PC-9 (cell line): ENCODE results near the gene ATP5PB. TPM values are rescaled to one million over a fixed set of nuclear protein-coding genes. Genes with fewer than 3 reads are reported as not detected.

ENCODE experiments used
- BruUV-seq: library from RNA; stranded (reverse); fragments of 400-500 nt; replicated peaks from 2 replicates; lab custom pipeline; 2021; lab: Mats Ljungman, UMichigan
- CTCF ChIA-PET: fragments of 300-600 bp; sonication (Branson Sonifier 250); formaldehyde crosslinking; loops from one replicate; lab custom pipeline; 2022; ENCODE audit warnings: antibody characterized with exemption; lab: Charles Lee
- POLR2A ChIA-PET: fragments of 300-600 bp; sonication (Branson Sonifier 250); formaldehyde crosslinking; loops from one replicate; lab custom pipeline; 2022; ENCODE audit warnings: antibody characterized with exemption; ENCODE audit not compliant: unreplicated experiment; lab: Charles Lee
- DNase-seq, 2 experiments: peaks; one replicate each; pipeline versions ENCODE4 v3.0.0 to v3.0.0-alpha.2; 2015 to 2022; ENCODE audit warnings: mixed read lengths in 1 of 2
- H2AFZ ChIP-seq: fragments of 200-600 bp; sonication (generic); 2 replicates; pipeline ENCODE4 v1.8.1; 2017; ENCODE audit warnings: antibody characterized with exemption
- H3F3A ChIP-seq: fragments of 200-600 bp; sonication (generic); 2 replicates; pipeline ENCODE4 v1.8.1; 2017; ENCODE audit warnings: antibody characterized with exemption, mild to moderate bottlenecking, low read depth; ENCODE audit not compliant: insufficient read depth
- H3K27ac ChIP-seq: fragments of 200-600 bp; sonication (generic); 2 replicates; pipeline ENCODE4 v1.6.1; 2016; ENCODE audit warnings: mixed run types
- H3K27me3 ChIP-seq: fragments of 200-600 bp; sonication (generic); 2 replicates; pipeline ENCODE4 v1.6.1; 2016; ENCODE audit warnings: low read depth, mixed run types; ENCODE audit not compliant: insufficient read depth
- H3K36me3 ChIP-seq: fragments of 200-600 bp; sonication (generic); 2 replicates; pipeline ENCODE4 v1.6.1; 2016; ENCODE audit warnings: low read depth, mixed run types
- H3K4me1 ChIP-seq: fragments of 200-600 bp; sonication (generic); replicated peaks from 2 replicates; pipeline ENCODE4 v1.6.1; 2016; ENCODE audit warnings: mixed run types; ENCODE audit not compliant: insufficient read depth
- H3K4me2 ChIP-seq: fragments of 200-600 bp; sonication (generic); 2 replicates; pipeline ENCODE4 v1.6.1; 2017; ENCODE audit warnings: mixed run types
- H3K4me3 ChIP-seq: fragments of 200-600 bp; sonication (generic); 2 replicates; pipeline ENCODE4 v1.6.1; 2016; ENCODE audit warnings: mixed run types
- H3K79me2 ChIP-seq: fragments of 200-600 bp; sonication (generic); 2 replicates; pipeline ENCODE4 v1.6.1; 2017; ENCODE audit warnings: low read depth, mixed run types
- H3K9me2 ChIP-seq: fragments of 200-600 bp; sonication (generic); 2 replicates; pipeline ENCODE4 v1.8.1; 2017; ENCODE audit warnings: mild to moderate bottlenecking; ENCODE audit not compliant: insufficient read depth
- H3K9me3 ChIP-seq: fragments of 200-600 bp; sonication (generic); 2 replicates; pipeline ENCODE4 v1.8.1; 2016; ENCODE audit warnings: low read depth; ENCODE audit not compliant: insufficient read depth
- H4K20me1 ChIP-seq: fragments of 200-600 bp; sonication (generic); 2 replicates; pipeline ENCODE4 v1.8.1; 2017; ENCODE audit not compliant: insufficient read depth
- CTCF ChIP-seq: fragments of 200-600 bp; sonication (generic); conservative IDR thresholded peaks from 2 replicates; pipeline ENCODE4 v1.6.1; 2017; ENCODE audit warnings: mixed run types, antibody characterized with exemption, mild to moderate bottlenecking, moderate library complexity
- EZH2 ChIP-seq: fragments of 200-600 bp; sonication (generic); IDR thresholded peaks from 2 replicates; pipeline ENCODE4 v1.8.0; 2017; ENCODE audit warnings: antibody characterized with exemption, low read depth
- intact Hi-C: fragments of 100-400 bp; cut with micrococcal nuclease; formaldehyde crosslinking; loops from one replicate; pipeline ENCODE4 v1.10.0; 2022; ENCODE audit not compliant: unreplicated experiment
- total RNA-seq: library from RNA; stranded (reverse); gene quantifications from 2 replicates; pipeline ENCODE4 v1.2.3, GENCODE V29; 2021

ATP5PB gene
- total RNA-seq, 1 experiment from 2014 or later, result 212 TPM

DNA sequence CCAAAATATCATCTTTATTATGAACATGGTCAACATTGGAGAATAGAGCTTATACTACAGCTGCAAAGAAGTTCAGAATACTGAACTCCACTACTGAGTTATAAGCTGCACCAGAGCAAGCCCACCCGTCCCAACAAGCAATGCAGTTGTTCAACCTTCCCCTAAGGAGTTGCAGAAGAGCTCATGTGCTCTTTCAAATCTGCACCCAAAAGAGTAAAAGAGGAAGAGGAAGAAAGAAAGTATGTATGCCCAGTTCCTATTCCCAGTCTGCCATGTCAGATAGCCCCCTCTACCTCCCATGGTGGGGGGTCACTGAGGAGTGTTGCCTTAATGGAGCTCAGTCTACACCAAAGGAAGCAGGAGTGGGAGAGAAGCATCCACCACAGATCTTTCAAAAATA lies 31.4 kb downstream of the ATP5PB start:
- TF ChIP-seq EZH2, result no peak
- no peak for TF ChIP-seq CTCF
- Histone ChIP-seq H3K9me2 (no peaks in the 10 kb centered on the region), H2AFZ (no peak overlapping the region), H3K4me3 (no peak overlapping the region), H3K4me1 (no peaks in the 10 kb centered on the region), H3K79me2 (no peaks in the 10 kb centered on the region), H3F3A (no peaks in the 10 kb centered on the region), H3K36me3 (no peaks in the 10 kb centered on the region), H3K27ac (no peak overlapping the region), H3K4me2 (no peak overlapping the region), H3K27me3 (no peaks in the 10 kb centered on the region), H3K9me3 (no peaks in the 10 kb centered on the region), H4K20me1 (no peaks in the 10 kb centered on the region)
- ChIA-PET CTCF (no interaction called here), POLR2A (no interaction called here)
- intact Hi-C loops, result loop anchor here (1.0 to 10.0 kb wide), 5 partner anchors 176 to 884 kb away; partner anchors contain the start of gene DDX20
- BruUV-seq, result no TSS peak
- no peak for DNase-seq

GRCh38 chr1:111481387-111482221 lies 32.3 kb downstream of the ATP5PB start:
- no TSS peak for BruUV-seq
- Histone ChIP-seq H3K4me1 (peaks cover 7% of the 10 kb centered on the region; the same call in 1 of the 2 replicates), H3K79me2 (no peaks in the 10 kb centered on the region), H3F3A (no peaks in the 10 kb centered on the region), H2AFZ (no peak overlapping the region), H3K4me2 (no peak overlapping the region), H3K9me3 (no peaks in the 10 kb centered on the region), H3K4me3 (no peak overlapping the region), H3K27ac (no peak overlapping the region), H3K9me2 (no peaks in the 10 kb centered on the region), H3K36me3 (no peaks in the 10 kb centered on the region), H4K20me1 (no peaks in the 10 kb centered on the region), H3K27me3 (no peaks in the 10 kb centered on the region)
- peak; percentile 80 to 81 for DNase-seq
- intact Hi-C loops, result loop anchor here (1.0 to 10.0 kb wide), 5 partner anchors 175 to 883 kb away; partner anchors contain the start of gene DDX20
- CTCF ChIA-PET, result interaction anchor here (0.5 to 1.6 kb wide), 11 partner anchors 26 to 1030 kb away, joined by 3 to 13 read pairs (median 6); no protein-coding TSS in a partner anchor
- POLR2A ChIA-PET, result no interaction called here
- TF ChIP-seq CTCF (peak; percentile 86), EZH2 (no peak)

- Histone ChIP-seq H3K9me3 (no peaks in the 10 kb centered on the region), H3K36me3 (no peaks in the 10 kb centered on the region), H3K4me3 (no peak overlapping the region), H2AFZ (no peak overlapping the region), H3K4me2 (no peak overlapping the region), H3F3A (no peaks in the 10 kb centered on the region), H3K27me3 (no peaks in the 10 kb centered on the region), H3K79me2 (no peaks in the 10 kb centered on the region), H3K27ac (no peak overlapping the region), H4K20me1 (no peaks in the 10 kb centered on the region), H3K4me1 (peaks cover 12% of the 10 kb centered on the region; the same call in 1 of the 2 replicates), H3K9me2 (no peaks in the 10 kb centered on the region)
- peak in 1 of 2 experiments; percentile 33 for DNase-seq
- intact Hi-C loops, result loop anchor here (5.0 to 10.0 kb wide), 2 partner anchors 274 to 882 kb away; partner anchors contain the start of gene DDX20
- TF ChIP-seq EZH2 (no peak), CTCF (no peak)
- BruUV-seq, result no TSS peak
- POLR2A ChIA-PET, result no interaction called here
- CTCF ChIA-PET, result no interaction called here
Measured at GRCh38 chr1:111483166-111483565, 33.9 kb downstream of the ATP5PB start.
